Type B pancreatic cell (in vitro differentiated cells): ENCODE measurements around the gene PLCB2. TPM values are rescaled to one million over a fixed set of nuclear protein-coding genes. Genes with fewer than 3 reads are reported as not detected.

Experiments used
- DNase-seq: peaks from one replicate; pipeline ENCODE4 v3.0.0; 2021; ENCODE audit warnings: mixed read lengths; ENCODE audit not compliant: unreplicated experiment; ENCODE audit errors: extremely low spot score
- H3K27ac Mint-ChIP-seq: 2 replicates; pipeline ENCODE4 v1.8.0; 2021; ENCODE audit warnings: mild to moderate bottlenecking, mixed read lengths
- H3K27me3 Mint-ChIP-seq: 2 replicates; pipeline ENCODE4 v1.8.0; 2021; ENCODE audit warnings: mixed read lengths
- H3K36me3 Mint-ChIP-seq: 2 replicates; pipeline ENCODE4 v1.8.0; 2021; ENCODE audit warnings: mixed read lengths
- H3K4me1 Mint-ChIP-seq: one replicate; pipeline ENCODE4 v1.8.0; 2021; ENCODE audit warnings: mixed read lengths; ENCODE audit not compliant: unreplicated experiment
- H3K4me3 Mint-ChIP-seq: 2 replicates; pipeline ENCODE4 v1.8.0; 2021; ENCODE audit warnings: mild to moderate bottlenecking, mixed read lengths
- H3K9me3 Mint-ChIP-seq: 2 replicates; pipeline ENCODE4 v1.8.0; 2021; ENCODE audit warnings: mixed read lengths
- CTCF ChIP-seq: fragments of 200-600 bp; sonication (generic); conservative IDR thresholded peaks from 2 replicates; pipeline ENCODE4 v1.5.0; 2021; ENCODE audit warnings: antibody characterized with exemption, mild to moderate bottlenecking
- total RNA-seq: library from RNA; stranded (reverse); gene quantifications from 2 replicates; pipeline ENCODE4 v1.2.1, GENCODE V29; 2021; ENCODE audit warnings: low replicate concordance

Gene PLCB2
- total RNA-seq, 1 donor from 2014 or later, result 5.8 TPM

GRCh38 chr15:40250304-40250656 is 57.5 kb downstream of the PLCB2 start:
- no peaks in the 10 kb centered on the region for H3K9me3 Mint-ChIP-seq
- no peak for TF ChIP-seq CTCF
- H3K4me3 Mint-ChIP-seq, result no peak overlapping the region
- peaks cover 12% of the 10 kb centered on the region for H3K4me1 Mint-ChIP-seq
- H3K27me3 Mint-ChIP-seq, result peaks cover 48% of the 10 kb centered on the region
- no peak overlapping the region for H3K27ac Mint-ChIP-seq
- H3K36me3 Mint-ChIP-seq, result no peaks in the 10 kb centered on the region
- DNase-seq, result no peak

GRCh38 chr15:40249477-40250303 is 58.0 kb downstream of the PLCB2 start:
- no peak for TF ChIP-seq CTCF
- no peaks in the 10 kb centered on the region for H3K36me3 Mint-ChIP-seq
- H3K9me3 Mint-ChIP-seq, result no peaks in the 10 kb centered on the region
- no peak overlapping the region for H3K27ac Mint-ChIP-seq
- H3K27me3 Mint-ChIP-seq, result peaks cover 45% of the 10 kb centered on the region
- DNase-seq, result no peak
- peaks cover 17% of the 10 kb centered on the region for H3K4me1 Mint-ChIP-seq
- no peak overlapping the region for H3K4me3 Mint-ChIP-seq

DNA sequence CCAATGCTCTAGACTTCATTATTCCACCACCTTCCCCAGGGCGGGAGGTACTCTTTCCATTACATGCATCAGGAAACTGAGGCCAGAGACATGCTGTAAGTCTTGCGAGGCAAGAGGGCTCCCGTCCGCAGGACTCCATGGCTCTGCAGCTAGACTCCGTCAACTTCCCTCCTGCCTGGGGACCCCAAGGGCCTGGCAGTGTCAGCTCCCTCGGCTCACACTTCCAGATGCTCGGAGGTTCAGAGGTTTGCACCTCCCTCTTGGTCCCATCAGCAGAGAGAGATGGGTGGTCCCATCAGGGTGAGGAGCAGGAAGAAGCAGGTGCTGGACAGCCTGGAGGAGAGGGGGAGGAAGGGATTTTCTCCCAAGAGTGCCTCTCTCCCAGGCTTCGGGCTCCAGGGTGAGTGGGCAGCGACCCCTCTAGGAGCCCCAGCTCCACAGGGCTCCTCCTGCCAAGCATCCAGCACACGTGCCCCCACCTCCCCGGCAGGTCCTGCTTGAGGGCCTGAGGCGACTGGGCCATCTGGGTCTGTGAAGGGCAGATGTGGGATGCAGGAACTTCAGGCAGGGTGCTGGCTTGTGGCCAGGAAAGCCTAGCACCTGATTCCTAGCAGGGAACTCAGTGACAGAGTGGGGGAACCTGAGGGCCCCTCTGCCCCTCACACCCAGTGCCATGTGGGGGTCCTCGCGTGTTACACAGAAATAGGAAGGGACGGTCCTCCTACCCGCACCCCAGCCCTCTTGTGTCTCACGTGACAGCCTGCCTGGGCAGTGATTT is 59.5 kb downstream of the PLCB2 start:
- no peak for DNase-seq
- Mint-ChIP-seq H3K9me3 (no peaks in the 10 kb centered on the region), H3K27me3 (peaks cover 30% of the 10 kb centered on the region), H3K4me1 (peaks cover 14% of the 10 kb centered on the region), H3K4me3 (no peak overlapping the region), H3K27ac (no peak overlapping the region), H3K36me3 (no peaks in the 10 kb centered on the region)
- TF ChIP-seq CTCF, result no peak

- Mint-ChIP-seq H3K4me1 (peaks cover 10% of the 10 kb centered on the region), H3K27ac (no peak overlapping the region), H3K27me3 (peaks cover 26% of the 10 kb centered on the region), H3K36me3 (no peaks in the 10 kb centered on the region), H3K9me3 (no peaks in the 10 kb centered on the region), H3K4me3 (no peak overlapping the region)
- TF ChIP-seq CTCF, result no peak
- no peak for DNase-seq
These were observed 60.2 kb downstream of the PLCB2 start for GRCh38 chr15:40247406-40247971.

GRCh38 chr15:40246496-40247280 is 61.0 kb downstream of the PLCB2 start:
- no peak for DNase-seq
- Mint-ChIP-seq H3K36me3 (no peaks in the 10 kb centered on the region), H3K4me3 (no peak overlapping the region), H3K27me3 (peaks cover 22% of the 10 kb centered on the region), H3K27ac (no peak overlapping the region), H3K9me3 (no peaks in the 10 kb centered on the region), H3K4me1 (peaks cover 10% of the 10 kb centered on the region)
- no peak for TF ChIP-seq CTCF
